IMR-90 (cell line): ENCODE measurements around the gene PLXNA1. TPM values are rescaled to one million over a fixed set of nuclear protein-coding genes. Genes with fewer than 3 reads are reported as not detected.

Experiments
- ATAC-seq: fragments of 200-7000 bp; cut with Tn5 transposase; 2 replicates; pipeline ENCODE4 v1.9.1; 2020; ENCODE audit warnings: low read depth, mild to moderate bottlenecking, moderate library complexity
- BruUV-seq: library from RNA; stranded (reverse); fragments of 400-500 nt; replicated peaks from 2 replicates; lab custom pipeline; 2021; lab: Mats Ljungman, UMichigan
- CTCF ChIA-PET: fragments of 300-600 bp; formaldehyde crosslinking; extraction: SDS; loops from one replicate; lab custom pipeline; 2021; ENCODE audit warnings: antibody characterized with exemption; lab: Yijun Ruan, JAX
- POLR2A ChIA-PET: fragments of 300-600 bp; sonication (Branson Sonifier 250); formaldehyde crosslinking; loops from one replicate; lab custom pipeline; 2022; ENCODE audit warnings: antibody characterized with exemption; ENCODE audit not compliant: unreplicated experiment; lab: Charles Lee
- DNase-seq: peaks from one replicate; pipeline ENCODE4 v3.0.0; 2013
- H2AFZ ChIP-seq: replicated peaks from 2 replicates; pipeline ENCODE3; 2013; ENCODE audit warnings: low read length, mild to moderate bottlenecking; ENCODE audit not compliant: poor library complexity
- H2AK5ac ChIP-seq: 2 replicates; pipeline ENCODE4 v1.6.1; 2013; ENCODE audit warnings: low read depth, low read length, inconsistent platforms
- H2AK9ac ChIP-seq: replicated peaks from 2 replicates; pipeline ENCODE3; 2013; ENCODE audit warnings: mild to moderate bottlenecking, low read depth, low read length, moderate library complexity; ENCODE audit not compliant: poor library complexity
- H2BK120ac ChIP-seq: 2 replicates; pipeline ENCODE4 v1.6.1; 2013; ENCODE audit warnings: low read depth, low read length, inconsistent platforms
- H2BK15ac ChIP-seq: 3 replicates; pipeline ENCODE4 v1.6.1; 2013; ENCODE audit warnings: low read depth, low read length, inconsistent platforms
- H2BK20ac ChIP-seq: 2 replicates; pipeline ENCODE4 v1.6.1; 2013; ENCODE audit warnings: low read depth, mild to moderate bottlenecking, inconsistent platforms, low read length, moderate library complexity
- H2BK5ac ChIP-seq: 2 replicates; pipeline ENCODE4 v1.6.1; 2013; ENCODE audit warnings: mild to moderate bottlenecking, low read depth, low read length, inconsistent platforms; ENCODE audit not compliant: poor library complexity, severe bottlenecking
- H3K14ac ChIP-seq: replicated peaks from 2 replicates; pipeline ENCODE4 v1.6.1; 2013; ENCODE audit warnings: low read depth, low read length, inconsistent platforms
- H3K18ac ChIP-seq: 2 replicates; pipeline ENCODE4 v1.6.1; 2013; ENCODE audit warnings: low read depth, low read length, control low read depth
- H3K23ac ChIP-seq: 2 replicates; pipeline ENCODE4 v1.6.1; 2013; ENCODE audit warnings: low read depth, low read length, inconsistent platforms
- H3K27ac ChIP-seq: 2 replicates; pipeline ENCODE4 v1.5.1; 2013; ENCODE audit warnings: mild to moderate bottlenecking, control low read depth, low read length; ENCODE audit not compliant: insufficient read depth
- H3K27me3 ChIP-seq: 2 replicates; pipeline ENCODE4 v1.6.1; 2013; ENCODE audit warnings: low read length; ENCODE audit not compliant: control insufficient read depth, insufficient read depth
- H3K36me3 ChIP-seq: 2 replicates; pipeline ENCODE4 v1.6.1; 2013; ENCODE audit warnings: low read length, mixed read lengths; ENCODE audit not compliant: control insufficient read depth, insufficient read depth
- H3K4ac ChIP-seq: 2 replicates; pipeline ENCODE4 v1.6.1; 2013; ENCODE audit warnings: low read depth, low read length, inconsistent platforms
- H3K4me1 ChIP-seq: 2 replicates; pipeline ENCODE4 v1.6.1; 2013; ENCODE audit warnings: low read length, mixed read lengths; ENCODE audit not compliant: control insufficient read depth, insufficient read depth
- H3K4me2 ChIP-seq: 2 replicates; pipeline ENCODE4 v1.6.1; 2013; ENCODE audit warnings: low read depth, mild to moderate bottlenecking, control low read depth, low read length, moderate library complexity
- H3K4me3 ChIP-seq: 2 replicates; pipeline ENCODE4 v1.5.1; 2013; ENCODE audit warnings: low read depth, mild to moderate bottlenecking, control low read depth, low read length, moderate library complexity; ENCODE audit not compliant: insufficient read depth
- H3K56ac ChIP-seq: 2 replicates; pipeline ENCODE4 v1.6.1; 2013; ENCODE audit warnings: low read length, inconsistent platforms; ENCODE audit not compliant: insufficient read depth; ENCODE audit errors: extremely low read depth
- H3K79me1 ChIP-seq, 2 experiments: 2 replicates each; pipeline ENCODE4 v1.6.1; 2013; ENCODE audit warnings: low read length in 2 of 2, inconsistent platforms in 1 of 2, low read depth in 1 of 2
- H3K9ac ChIP-seq: 2 replicates; pipeline ENCODE4 v1.6.1; 2013; ENCODE audit warnings: low read depth, low read length, control low read depth
- H3K9me1 ChIP-seq: 2 replicates; pipeline ENCODE4 v1.6.1; 2013; ENCODE audit warnings: low read length, inconsistent platforms; ENCODE audit not compliant: insufficient read depth
- H3K9me3 ChIP-seq: 2 replicates; pipeline ENCODE4 v1.6.1; 2013; ENCODE audit warnings: low read length; ENCODE audit not compliant: control insufficient read depth, insufficient read depth
- H4K20me1 ChIP-seq: 2 replicates; pipeline ENCODE4 v1.6.1; 2013; ENCODE audit warnings: low read length, inconsistent platforms; ENCODE audit not compliant: insufficient read depth
- H4K5ac ChIP-seq: 2 replicates; pipeline ENCODE4 v1.6.1; 2013; ENCODE audit warnings: mild to moderate bottlenecking, low read depth, low read length, control low read depth
- H4K8ac ChIP-seq, 2 experiments: 2 replicates each; pipeline ENCODE4 v1.6.1; 2013; ENCODE audit warnings: low read depth in 2 of 2, low read length in 2 of 2, control low read depth in 1 of 2, inconsistent platforms in 1 of 2
- H4K91ac ChIP-seq: 2 replicates; pipeline ENCODE4 v1.6.1; 2013; ENCODE audit warnings: low read depth, low read length, inconsistent platforms; ENCODE audit not compliant: insufficient read depth
- BHLHE40 ChIP-seq: fragments of 150-350 bp; IDR thresholded peaks from 2 replicates; pipeline ENCODE4 v1.6.1; 2016; ENCODE audit warnings: mild to moderate bottlenecking, low read depth, low read length
- FOS ChIP-seq: fragments of 150-350 bp; IDR thresholded peaks from 2 replicates; pipeline ENCODE4 v1.6.1; 2016; ENCODE audit warnings: low read depth, low read length
- MXI1 ChIP-seq: IDR thresholded peaks from 2 replicates; pipeline ENCODE4 v1.6.1; 2012; ENCODE audit warnings: low read depth, mild to moderate bottlenecking, low read length, moderate library complexity, borderline replicate concordance
- NFE2L2 ChIP-seq: fragments of 150-350 bp; IDR thresholded peaks from 2 replicates; pipeline ENCODE4 v1.6.1; 2016; ENCODE audit warnings: low read depth, mild to moderate bottlenecking, low read length
- POLR2A ChIP-seq: IDR thresholded peaks from 2 replicates; pipeline ENCODE4 v1.6.1; 2012; ENCODE audit warnings: mild to moderate bottlenecking, low read depth, low read length
- SMC3 ChIP-seq: fragments of 150-350 bp; IDR thresholded peaks from 2 replicates; pipeline ENCODE4 v1.6.1; 2016; ENCODE audit warnings: low read depth, mild to moderate bottlenecking, antibody characterized with exemption, low read length, moderate library complexity
- WGBS, 2 experiments: methylation state at CpG; one replicate each; pipeline versions ENCODE4 v1.1.5 to v1.1.7; 2013; ENCODE audit warnings: missing lambda C conversion rate in 2 of 2; ENCODE audit not compliant: insufficient read length in 1 of 2; ENCODE audit errors: extremely low coverage in 2 of 2; 5-methylcytosine and 5-hydroxymethylcytosine counted together
- dilution Hi-C: fragments of 300-500 bp; cut with HindIII; formaldehyde crosslinking; loops from one replicate; pipeline ENCODE4 v1.14.3; 2018; ENCODE audit warnings: low sequenced_read_pairs; ENCODE audit not compliant: unreplicated experiment
- in situ Hi-C: fragments of 300-500 bp; cut with MboI; formaldehyde crosslinking; loops from 3 replicates; pipeline ENCODE4 v1.14.3; 2019; ENCODE audit warnings: low sequenced_read_pairs, inconsistent platforms, mixed read lengths
- intact Hi-C: fragments of 100-400 bp; cut with micrococcal nuclease; formaldehyde crosslinking; loops from 2 replicates; pipeline ENCODE4 v1.10.0; 2022
- polyA plus RNA-seq, 3 experiments: library from polyadenylated mRNA; depleted of rRNA; stranded (reverse); fragments of >200 nt; gene quantifications; 2 replicates each; pipeline ENCODE4 v1.2.3, GENCODE V29; 2012; ENCODE audit warnings: low replicate concordance in 1 of 3
- total RNA-seq: library from RNA; depleted of rRNA; stranded (reverse); fragments of >200 nt; gene quantifications from 2 replicates; pipeline ENCODE4 v1.2.3, GENCODE V29; 2012

The PLXNA1 gene
- total and polyA plus RNA-seq, 2 of the 4 experiments (the other 2 are of a cell fraction) = 13.6 to 49.4 TPM

DNA sequence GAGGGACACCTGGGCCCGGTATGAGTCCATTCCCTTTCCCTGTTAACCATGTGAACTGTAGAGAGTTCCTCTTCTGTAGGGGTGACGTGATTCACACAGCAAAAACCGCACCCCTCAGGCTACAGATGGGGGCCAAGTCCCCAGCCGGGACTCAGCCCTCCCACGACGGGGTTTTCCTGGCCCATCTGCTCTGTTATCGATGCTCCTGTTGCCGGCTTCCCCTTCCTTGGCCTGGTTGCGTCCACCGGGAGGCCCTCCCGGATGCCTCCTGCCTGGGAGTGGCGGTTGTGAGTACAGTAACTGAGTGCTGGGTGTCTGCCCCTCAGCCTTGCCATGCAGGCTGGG, 817 bp upstream of the PLXNA1 start:
- 0% methylated on average over 2 of the region's 12 CpGs; no CpG with 5 or more reads in 1 of the 2 experiments for WGBS, 2 experiments
- dilution Hi-C loops (no loop called here), intact Hi-C loops (loop anchor here (1.0 to 10.0 kb wide), 6 partner anchors 20 to 473 kb away; partner anchors contain the start of gene CHST13), in situ Hi-C loops (loop anchor here (5.0 kb wide), 1 partner anchor 230 kb away; no protein-coding TSS in a partner anchor)
- POLR2A ChIA-PET = interaction anchor here (0.6 kb wide), 1 partner anchor 264 kb away, joined by 3 read pairs; no protein-coding TSS in a partner anchor
- peaks cover 34% of the 10 kb centered on the region for H4K20me1 ChIP-seq
- H3K9me3 ChIP-seq = no peaks in the 10 kb centered on the region
- no peak overlapping the region for H2BK5ac ChIP-seq
- peak overlapping the region; percentile 8 for H3K4ac ChIP-seq
- no peak overlapping the region; the same call in 2 of the 3 replicates for H2BK15ac ChIP-seq
- H3K9me1 ChIP-seq = peaks cover 9% of the 10 kb centered on the region; the same call in 1 of the 2 replicates
- H3K27ac ChIP-seq = peak overlapping the region; percentile 13; the same call in 1 of the 2 replicates
- peak overlapping the region; percentile 55 for H3K4me3 ChIP-seq
- TF ChIP-seq NFE2L2 (no peak), BHLHE40 (no peak), SMC3 (no peak), MXI1 (no peak), POLR2A (no peak), FOS (no peak)
- peaks cover 14% of the 10 kb centered on the region; the same call in 1 of the 2 replicates for H3K4me1 ChIP-seq
- no peak overlapping the region for H3K56ac ChIP-seq
- peak overlapping the region; percentile 13; the same call in 1 of the 2 replicates for H3K23ac ChIP-seq
- H4K8ac ChIP-seq = peak overlapping the region; percentile 51 to 88; a peak in 3 of 4 replicates
- peak; percentile 27 for DNase-seq
- peak overlapping the region; percentile 25; the same call in 1 of the 2 replicates for H3K18ac ChIP-seq
- peak overlapping the region; percentile 50 for H2AK5ac ChIP-seq
- BruUV-seq = no TSS peak
- H2AFZ ChIP-seq = peak overlapping the region; percentile 100
- H3K27me3 ChIP-seq = no peaks in the 10 kb centered on the region; the same call in 1 of the 2 replicates
- peak overlapping the region; percentile 92 for H2AK9ac ChIP-seq
- no peaks in the 10 kb centered on the region for H3K36me3 ChIP-seq
- ATAC-seq = no peak
- H4K5ac ChIP-seq = 0 out of 2 replicates have a peak overlapping the region, but pooled peaks have one; percentile 10
- H3K14ac ChIP-seq = peak overlapping the region; percentile 14; the same call in 1 of the 2 replicates
- H2BK120ac ChIP-seq = peak overlapping the region; percentile 4
- peak overlapping the region; percentile 50 for H4K91ac ChIP-seq
- CTCF ChIA-PET = interaction anchor here (0.6 to 2.2 kb wide), 8 partner anchors 14 to 324 kb away, joined by 3 to 14 read pairs (median 4); no protein-coding TSS in a partner anchor
- peaks cover 5 to 32% of the 10 kb centered on the region in 2 experiments; a peak in 2 of 4 replicates for H3K79me1 ChIP-seq
- H3K4me2 ChIP-seq = peak overlapping the region; percentile 68
- H3K9ac ChIP-seq = peak overlapping the region; percentile 67
- no peak overlapping the region; the same call in 1 of the 2 replicates for H2BK20ac ChIP-seq
